Activated CD4-positive, alpha-beta T cell treated with anti-CD3 and anti-CD28 coated beads, Interleukin-2, amount 50 U/mL, for 16 hours (primary cell): ENCODE measurements around the gene UBXN11.
A peak's percentile ranks its signal among the peaks of the same experiment; 100 is the strongest.

Experiments
- DNase-seq: peaks from one replicate; pipeline ENCODE4 v3.0.0-alpha.2; 2020

The UBXN11 gene

DNA sequence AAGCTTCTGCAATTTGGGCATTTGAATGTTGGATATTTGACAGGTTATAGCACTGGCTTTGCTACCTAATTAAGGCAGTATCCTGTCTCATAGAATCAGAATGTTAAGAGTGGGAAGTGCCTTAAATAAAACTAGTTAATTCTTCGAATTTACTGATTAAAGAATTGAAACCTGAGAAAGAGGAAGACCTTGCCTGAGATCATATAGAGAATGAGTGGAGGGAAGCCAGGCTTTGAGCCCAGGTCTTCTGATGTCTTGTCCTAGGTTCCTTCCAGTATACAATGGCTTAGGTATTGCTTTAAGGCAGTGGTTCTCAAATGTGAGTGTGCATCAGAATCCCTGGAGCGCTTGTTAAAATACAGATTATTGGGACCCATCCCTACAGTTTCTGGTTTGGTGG lies 47.4 kb downstream of the UBXN11 start:
- DNase-seq, result no peak

- DNase-seq, result no peak
Measured at GRCh38 chr1:26257222-26257621, 49.2 kb downstream of the UBXN11 start.

- DNase-seq, result no peak
Measured at GRCh38 chr1:26254404-26254803, 52.0 kb downstream of the UBXN11 start.

DNA sequence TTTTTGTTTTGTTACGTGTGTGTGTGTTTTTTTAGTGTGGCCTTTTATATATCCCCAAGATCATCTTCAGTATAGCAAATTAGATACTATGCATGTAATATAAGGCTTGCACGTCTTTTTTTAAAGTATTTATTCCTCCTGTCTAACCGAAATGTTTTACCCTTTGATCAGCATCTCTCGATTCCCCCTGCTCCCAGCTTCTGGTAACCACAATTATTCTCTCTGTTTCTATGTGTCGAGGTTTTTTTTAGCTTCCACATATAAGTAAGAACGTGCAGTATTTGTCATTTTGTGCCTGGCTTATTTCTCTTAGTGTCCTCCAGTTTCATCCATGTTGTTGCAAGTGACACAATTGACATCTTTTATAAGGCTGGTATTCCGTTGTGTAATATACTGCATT lies 53.7 kb downstream of the UBXN11 start:
- DNase-seq, result no peak

GRCh38 chr1:26239936-26240335 lies 66.5 kb downstream of the UBXN11 start:
- DNase-seq, result no peak

- peak; percentile 23 for DNase-seq
Measured at GRCh38 chr1:26237230-26237966, 69.0 kb downstream of the UBXN11 start.

GRCh38 chr1:26234644-26235370 lies 71.6 kb downstream of the UBXN11 start:
- peak; percentile 20 for DNase-seq

DNA sequence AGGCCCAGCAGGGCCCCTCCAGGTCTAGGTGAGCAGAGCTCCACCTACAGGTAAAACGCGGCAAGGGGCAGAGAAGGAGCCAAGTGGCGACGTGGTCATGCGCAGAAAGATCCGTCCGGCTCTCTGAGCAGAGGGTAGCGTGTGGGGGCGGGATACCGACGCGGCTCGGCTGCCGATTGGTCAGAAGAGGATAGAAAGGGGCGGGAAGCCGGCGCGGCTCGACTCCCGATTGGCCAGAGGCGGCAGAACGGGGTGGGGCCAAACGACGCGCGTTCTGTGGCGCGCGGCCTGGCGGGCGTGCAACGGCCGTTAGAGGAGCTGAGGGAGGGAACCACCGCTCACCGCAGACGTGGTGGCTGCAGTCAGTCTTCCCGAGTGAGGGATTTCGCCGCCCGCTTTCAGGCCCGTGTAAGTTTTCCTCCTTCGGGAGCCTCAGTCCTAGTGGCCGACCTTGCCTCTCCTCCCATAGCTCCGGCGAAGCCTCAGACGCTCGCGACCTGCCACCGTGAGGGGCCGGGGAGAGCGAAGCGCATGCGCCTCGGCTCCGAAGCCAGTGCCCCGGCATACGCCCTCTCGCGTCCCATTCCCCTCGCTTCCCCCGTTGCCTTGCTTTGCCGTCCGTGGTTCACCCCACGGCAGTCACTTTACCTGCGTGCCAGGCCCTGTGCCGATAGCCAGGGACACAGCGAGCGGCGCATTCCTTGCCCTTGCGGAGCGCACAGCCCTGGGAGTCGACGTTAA lies 72.4 kb downstream of the UBXN11 start, which contains the start of gene CEP85:
CEP85 (plus strand) TSS at position 298 of the 741 bp plus-strand sequence. CDS start 5,584 bp downstream, outside the sequence.
- peak; percentile 99 for DNase-seq
